Left lung (tissue), 10 donors: ENCODE data around the gene LGALS12. TPM values are rescaled to one million over a fixed set of nuclear protein-coding genes. Genes with fewer than 3 reads are reported as not detected.
A peak's percentile ranks its signal among the peaks of the same experiment; 100 is the strongest.

Experiments
- ATAC-seq: fragments of 200-7000 bp; cut with Tn5 transposase; one replicate; pipeline ENCODE4 v1.9.1; 2020; ENCODE audit warnings: moderate library complexity
- DNase-seq, 4 donors: peaks; one replicate each; pipeline ENCODE4 v3.0.0-alpha.2; 2013 to 2020
- H3K27ac ChIP-seq, 2 donors: fragments of 200-600 bp; sonication (generic) in 1 of 2; one replicate each; pipeline versions ENCODE4 v1.5.0 to v1.8.0; 2020 to 2021
- H3K27me3 ChIP-seq, 2 donors: fragments of 200-600 bp; sonication (generic) in 1 of 2; one replicate each; pipeline versions ENCODE4 v1.5.0 to v1.8.0; 2020 to 2021
- H3K36me3 ChIP-seq, 2 donors: fragments of 200-600 bp; sonication (generic) in 1 of 2; one replicate each; pipeline versions ENCODE4 v1.5.0 to v1.8.0; 2020 to 2021
- H3K4me1 ChIP-seq, 2 donors: fragments of 200-600 bp; one replicate each; pipeline ENCODE4 v1.8.0; 2021
- H3K4me3 ChIP-seq, 2 donors: fragments of 200-600 bp; sonication (generic) in 1 of 2; one replicate each; pipeline versions ENCODE4 v1.5.0 to v1.8.0; 2020 to 2021; ENCODE audit warnings: mild to moderate bottlenecking in 1 of 2
- H3K9me3 ChIP-seq, 2 donors: fragments of 200-600 bp; sonication (generic) in 1 of 2; one replicate each; pipeline versions ENCODE4 v1.5.0 to v1.8.0; 2020 to 2021
- CTCF ChIP-seq, 2 donors: fragments of 200-600 bp; sonication (generic) in 1 of 2; IDR thresholded peaks; one replicate each; pipeline versions ENCODE4 v1.5.0 to v1.8.0; 2021; ENCODE audit warnings: antibody characterized with exemption in 2 of 2
- intact Hi-C, 2 donors: fragments of 100-400 bp; cut with DNase I; formaldehyde crosslinking; loops; one replicate each; pipeline versions ENCODE4 v1.11.2 to v1.14.2; 2022
- polyA plus RNA-seq, 6 donors: library from polyadenylated mRNA; unstranded; fragments of 120-200 nt; gene quantifications; one replicate each; pipeline ENCODE4 v1.2.1, GENCODE V29; 2013; ENCODE audit not compliant: insufficient read length in 6 of 6
- total RNA-seq, 2 donors: library from RNA; stranded (reverse); fragmentation: NEBNext Ultra II Directional; extraction: Animal tissue kit (Norgen Biotek cat#: 25700); gene quantifications; one replicate each; pipeline ENCODE4 v1.2.1, GENCODE V29; 2021
- donor health status: DM: no; HTN: yes; CAD: no.
- donor health status: DM: no; HTN: no; CAD: no.

LGALS12 gene
- total and polyA plus RNA-seq, 8 donors: 0.15 to 0.86 (median 0.27) TPM

GRCh38 chr11:63532117-63532516 is 26.2 kb downstream of the LGALS12 start:
- Histone ChIP-seq H3K36me3 (no peaks in the 10 kb centered on the region), H3K4me3 (no peak overlapping the region), H3K4me1 (peaks cover 10 to 41% of the 10 kb centered on the region in 2 donors), H3K9me3 (no peaks in the 10 kb centered on the region), H3K27me3 (no peaks in the 10 kb centered on the region), H3K27ac (peak overlapping the region; percentile 15 to 70)
- DNase-seq: no peak
- intact Hi-C loops: no loop called here
- no peak for TF ChIP-seq CTCF (IDR thresholded peaks at IDR 0.05)
- ATAC-seq: no peak

GRCh38 chr11:63532799-63533475 is 27.1 kb downstream of the LGALS12 start:
- TF ChIP-seq CTCF (IDR thresholded peaks at IDR 0.05): no peak
- intact Hi-C loops: no loop called here
- Histone ChIP-seq H3K9me3 (no peaks in the 10 kb centered on the region), H3K27ac (no peak overlapping the region), H3K27me3 (no peaks in the 10 kb centered on the region), H3K36me3 (no peaks in the 10 kb centered on the region), H3K4me3 (no peak overlapping the region), H3K4me1 (peaks cover 18 to 49% of the 10 kb centered on the region in 2 donors)
- DNase-seq (no peak), ATAC-seq (no peak)

DNA sequence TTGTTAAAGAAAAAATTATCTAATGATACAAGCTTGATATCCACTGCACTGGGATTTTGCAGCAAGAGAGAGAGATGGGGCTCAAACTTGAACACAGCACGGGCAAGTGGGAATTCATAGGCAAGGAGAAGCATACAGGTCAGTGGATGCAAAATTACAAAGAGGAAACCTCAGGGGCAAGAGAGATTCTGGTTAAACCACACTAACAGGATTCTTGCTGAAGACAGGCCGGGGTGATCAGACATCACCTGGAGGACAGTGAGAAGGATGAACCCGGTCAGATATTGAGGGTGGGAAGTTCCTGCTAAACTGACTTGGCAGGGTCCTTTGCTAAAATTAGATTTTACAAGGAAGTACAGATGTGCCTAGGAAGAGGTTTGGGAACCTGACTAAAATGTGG is 28.2 kb downstream of the LGALS12 start:
- intact Hi-C loops: no loop called here
- Histone ChIP-seq H3K36me3 (no peaks in the 10 kb centered on the region), H3K4me3 (no peak overlapping the region), H3K27ac (no peak overlapping the region), H3K9me3 (no peaks in the 10 kb centered on the region), H3K4me1 (peaks cover 22 to 60% of the 10 kb centered on the region in 2 donors), H3K27me3 (no peaks in the 10 kb centered on the region)
- ATAC-seq (no peak), DNase-seq (no peak)
- TF ChIP-seq CTCF (IDR thresholded peaks at IDR 0.05): no peak

GRCh38 chr11:63534895-63535461 is 29.1 kb downstream of the LGALS12 start:
- Histone ChIP-seq H3K27ac (no peak overlapping the region), H3K36me3 (no peaks in the 10 kb centered on the region), H3K9me3 (no peaks in the 10 kb centered on the region), H3K4me3 (no peak overlapping the region), H3K4me1 (peaks cover 22 to 62% of the 10 kb centered on the region in 2 donors), H3K27me3 (no peaks in the 10 kb centered on the region)
- intact Hi-C loops: no loop called here
- DNase-seq (no peak), ATAC-seq (no peak)
- no peak for TF ChIP-seq CTCF (IDR thresholded peaks at IDR 0.05)

- TF ChIP-seq CTCF (IDR thresholded peaks at IDR 0.05): no peak
- Histone ChIP-seq H3K27me3 (no peaks in the 10 kb centered on the region), H3K4me1 (peaks cover 22 to 62% of the 10 kb centered on the region in 2 donors), H3K9me3 (no peaks in the 10 kb centered on the region), H3K36me3 (no peaks in the 10 kb centered on the region), H3K27ac (peak overlapping the region in 1 of 2 donors; percentile 82), H3K4me3 (no peak overlapping the region)
- ATAC-seq (no peak), DNase-seq (no peak)
- intact Hi-C loops: no loop called here
These were observed 29.9 kb downstream of the LGALS12 start for GRCh38 chr11:63535734-63536133.
